ENCODE data around the gene RPUSD1. TPM values are rescaled to one million over a fixed set of nuclear protein-coding genes. Genes with fewer than 3 reads are reported as not detected.

Gene RPUSD1
- total and polyA plus RNA-seq, 2 of the 13 experiments (the other 11 are each of a cell fraction or from before 2014, with no cell fraction given) = 13.1 to 26.2 TPM

- peak; percentile 66; the same call in 1 of the 2 replicates for TF ChIP-seq ZNF672 (CRISPR knock-in tag; IDR thresholded peaks at IDR 0.05)
- peak; percentile 58; the same call in 1 of the 2 replicates for TF ChIP-seq AFF4 (CRISPR knock-in tag; IDR thresholded peaks at IDR 0.05)
- peak; percentile 51; the same call in 1 of the 2 replicates for TF ChIP-seq ZNF362 (CRISPR knock-in tag; IDR thresholded peaks at IDR 0.05; ENCODE audit: borderline replicate concordance)
- TF ChIP-seq RBM39 (IDR thresholded peaks at IDR 0.05; ENCODE audit: low read depth, low read length, poor library complexity, severe bottlenecking) = peak; percentile 41
- peak; percentile 67 for TF ChIP-seq CHCHD3 (CRISPR knock-in tag; IDR thresholded peaks at IDR 0.05)
- peak; percentile 55; the same call in 1 of the 2 replicates for TF ChIP-seq PPARG (CRISPR knock-in tag; conservative IDR thresholded peaks at IDR 0.05)
- TF ChIP-seq YEATS2 (CRISPR knock-in tag; IDR thresholded peaks at IDR 0.05; ENCODE audit: borderline replicate concordance) = peak; percentile 91
- TF ChIP-seq KDM2A (CRISPR knock-in tag; IDR thresholded peaks at IDR 0.05; ENCODE audit: borderline replicate concordance, low read depth) = peak; percentile 98
- no peak for TF ChIP-seq ZNF816 (CRISPR knock-in tag; IDR thresholded peaks at IDR 0.05; ENCODE audit: borderline replicate concordance)
- no peak for TF ChIP-seq SYNCRIP (IDR thresholded peaks at IDR 0.05; ENCODE audit: insufficient read depth, low read depth, low read length)
- peak; percentile 61 for TF ChIP-seq ZNF552 (CRISPR knock-in tag; IDR thresholded peaks at IDR 0.05; ENCODE audit: borderline replicate concordance)
- TF ChIP-seq SMARCE1 (IDR thresholded peaks at IDR 0.05; ENCODE audit: borderline replicate concordance) = no peak
- TF ChIP-seq TOPORS (CRISPR knock-in tag; IDR thresholded peaks at IDR 0.05) = peak; percentile 85; the same call in 1 of the 2 replicates
- peak; percentile 98 for TF ChIP-seq ZEB1 (IDR thresholded peaks at IDR 0.05; ENCODE audit: insufficient replicate concordance, low read depth)
- TF ChIP-seq SRSF4 (IDR thresholded peaks at IDR 0.05; ENCODE audit: low read depth, low read length, poor library complexity, severe bottlenecking) = no peak
- peak; percentile 58; the same call in 1 of the 2 replicates for TF ChIP-seq ZNF670 (CRISPR knock-in tag; IDR thresholded peaks at IDR 0.05; ENCODE audit: borderline replicate concordance)
- TF ChIP-seq NR2C2 (CRISPR knock-in tag; IDR thresholded peaks at IDR 0.05; ENCODE audit: borderline replicate concordance) = peak; percentile 82
- peak; percentile 90 for TF ChIP-seq ZNF687 (CRISPR knock-in tag; IDR thresholded peaks at IDR 0.05)
- peak; percentile 73; the same call in 1 of the 2 replicates for TF ChIP-seq TMF1 (CRISPR knock-in tag; IDR thresholded peaks at IDR 0.05; ENCODE audit: low read depth)
These were observed 47.2 kb downstream of the RPUSD1 start, which contains the start of gene CIAO3 (continued) for GRCh38 chr16:740764-741505.
